Ectodermal cell (in vitro differentiated cells): ENCODE data around the gene MCM9.
"Not testable (repeated sequence)": the region's sequence is repeated elsewhere in the genome, so short reads cannot be mapped to it uniquely, and the experiment has no call there.

ENCODE experiments used
- H3K27ac ChIP-seq: 2 replicates; pipeline ENCODE4 v1.7.0; 2013; ENCODE audit warnings: mild to moderate bottlenecking, low read depth, low read length; ENCODE audit not compliant: insufficient read depth, poor library complexity, severe bottlenecking
- H3K27me3 ChIP-seq: 2 replicates; pipeline ENCODE4 v1.7.0; 2013; ENCODE audit warnings: mild to moderate bottlenecking, low read length; ENCODE audit not compliant: insufficient read depth, control insufficient read depth, poor library complexity, severe bottlenecking
- H3K36me3 ChIP-seq: one replicate; pipeline ENCODE4 v1.7.0; 2013; ENCODE audit warnings: low read length; ENCODE audit not compliant: control insufficient read depth, insufficient read depth
- H3K4me1 ChIP-seq: one replicate; pipeline ENCODE4 v1.7.0; 2013; ENCODE audit warnings: low read length; ENCODE audit not compliant: control insufficient read depth, insufficient read depth
- H3K4me3 ChIP-seq: 2 replicates; pipeline ENCODE4 v1.7.0; 2013; ENCODE audit warnings: low read depth, low read length, control low read depth; ENCODE audit not compliant: insufficient read depth
- H3K9me3 ChIP-seq: 2 replicates; pipeline ENCODE4 v1.7.0; 2013; ENCODE audit warnings: mild to moderate bottlenecking, low read length, moderate library complexity; ENCODE audit not compliant: control insufficient read depth
- WGBS, 2 experiments: methylation state at CpG; one replicate each; pipeline ENCODE4 v1.1.7; 2013; ENCODE audit warnings: missing lambda C conversion rate in 2 of 2; 5-methylcytosine and 5-hydroxymethylcytosine counted together

The MCM9 gene

GRCh38 chr6:118776607-118777549 is 158.1 kb downstream of the MCM9 start:
- H3K27ac ChIP-seq: no peak overlapping the region
- no peaks in the 10 kb centered on the region for H3K27me3 ChIP-seq
- no peaks in the 10 kb centered on the region for H3K36me3 ChIP-seq
- H3K4me3 ChIP-seq: no peak overlapping the region
- no peaks in the 10 kb centered on the region for H3K4me1 ChIP-seq
- 75 to 76% methylated on average over 5 of the region's 5 CpGs for WGBS, 2 experiments
- no peaks in the 10 kb centered on the region for H3K9me3 ChIP-seq

DNA sequence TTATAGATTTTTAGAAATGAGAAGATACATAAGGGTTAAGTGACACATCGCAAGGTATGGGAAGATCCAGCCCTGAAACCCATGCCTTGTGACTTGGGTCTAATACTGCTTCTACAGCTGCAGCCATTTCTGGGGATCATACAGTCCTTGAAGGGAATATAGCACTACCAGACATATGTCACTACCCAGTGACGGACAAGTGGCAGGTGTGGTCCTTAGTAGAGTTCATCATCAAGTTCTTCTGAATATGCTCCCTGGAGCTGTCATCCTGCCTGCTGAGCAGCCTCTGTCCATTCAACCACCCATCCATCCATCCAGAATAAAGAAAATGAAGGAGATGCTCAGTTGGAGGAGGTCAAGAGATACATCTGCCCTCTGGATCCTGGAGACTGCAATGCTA is 159.6 kb downstream of the MCM9 start:
- Histone ChIP-seq H3K9me3 (no peaks in the 10 kb centered on the region), H3K27me3 (no peaks in the 10 kb centered on the region), H3K4me3 (no peak overlapping the region), H3K36me3 (no peaks in the 10 kb centered on the region), H3K27ac (no peak overlapping the region), H3K4me1 (no peaks in the 10 kb centered on the region)
- WGBS, 2 experiments: 96 to 98% methylated on average over 2 of the region's 2 CpGs

DNA sequence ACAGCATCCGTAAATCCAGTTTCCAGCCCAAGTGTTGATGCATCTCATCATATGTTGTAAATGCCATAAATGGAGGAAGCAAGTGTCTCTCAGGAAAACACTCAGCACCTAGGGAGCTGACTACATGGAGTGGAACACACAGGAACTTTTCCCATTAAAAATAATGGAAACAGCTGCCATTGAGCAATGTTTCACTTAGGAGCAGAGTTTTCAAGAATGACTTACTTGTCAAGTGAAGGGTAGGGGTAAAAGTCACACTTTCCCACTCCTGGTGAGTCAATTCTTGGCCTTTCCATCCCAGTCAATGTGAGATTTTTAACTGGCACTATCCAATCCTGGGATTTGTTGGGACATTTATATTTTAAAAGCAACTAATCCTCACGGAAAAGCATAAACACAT is 160.4 kb downstream of the MCM9 start:
- Histone ChIP-seq H3K9me3 (no peaks in the 10 kb centered on the region), H3K4me3 (no peak overlapping the region), H3K36me3 (no peaks in the 10 kb centered on the region), H3K27me3 (no peaks in the 10 kb centered on the region), H3K4me1 (no peaks in the 10 kb centered on the region), H3K27ac (no peak overlapping the region)
- 100% methylated on average over 1 of the region's 2 CpGs for WGBS, 2 experiments

DNA sequence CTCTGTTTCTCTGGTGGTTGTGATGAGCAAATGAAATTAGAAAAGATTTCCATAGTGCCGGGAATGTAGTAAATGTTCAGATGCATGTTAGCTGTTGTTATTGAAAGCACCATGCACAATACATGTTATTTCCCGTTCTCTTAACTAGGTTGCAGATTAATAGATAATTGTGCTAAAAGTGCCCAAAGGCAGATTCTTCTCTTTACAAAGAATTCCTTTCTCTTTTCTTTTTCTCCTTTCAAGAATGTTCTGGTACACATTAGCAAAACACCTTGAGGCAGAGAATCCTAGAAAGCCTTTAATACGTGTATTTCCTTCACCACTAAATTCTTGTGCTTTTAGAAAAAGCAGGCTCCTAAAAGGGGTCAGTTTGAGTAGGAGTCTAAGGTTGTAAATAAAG is 162.1 kb downstream of the MCM9 start:
- WGBS, 2 experiments: 100% methylated on average over 1 to 2 of the region's 3 CpGs
- Histone ChIP-seq H3K27me3 (no peaks in the 10 kb centered on the region), H3K4me1 (peaks cover 11% of the 10 kb centered on the region), H3K27ac (no peak overlapping the region), H3K4me3 (no peak overlapping the region), H3K9me3 (no peaks in the 10 kb centered on the region), H3K36me3 (no peaks in the 10 kb centered on the region)

- H3K27me3 ChIP-seq: no peaks in the 10 kb centered on the region
- no peaks in the 10 kb centered on the region for H3K9me3 ChIP-seq
- 100% methylated on average over 1 of the region's 1 CpG; no CpG with 5 or more reads in 1 of the 2 experiments for WGBS, 2 experiments
- no peak overlapping the region for H3K4me3 ChIP-seq
- H3K4me1 ChIP-seq: peaks cover 11% of the 10 kb centered on the region
- H3K36me3 ChIP-seq: no peaks in the 10 kb centered on the region
- no peak overlapping the region for H3K27ac ChIP-seq
These were observed 163.7 kb downstream of the MCM9 start for GRCh38 chr6:118771253-118771652.

DNA sequence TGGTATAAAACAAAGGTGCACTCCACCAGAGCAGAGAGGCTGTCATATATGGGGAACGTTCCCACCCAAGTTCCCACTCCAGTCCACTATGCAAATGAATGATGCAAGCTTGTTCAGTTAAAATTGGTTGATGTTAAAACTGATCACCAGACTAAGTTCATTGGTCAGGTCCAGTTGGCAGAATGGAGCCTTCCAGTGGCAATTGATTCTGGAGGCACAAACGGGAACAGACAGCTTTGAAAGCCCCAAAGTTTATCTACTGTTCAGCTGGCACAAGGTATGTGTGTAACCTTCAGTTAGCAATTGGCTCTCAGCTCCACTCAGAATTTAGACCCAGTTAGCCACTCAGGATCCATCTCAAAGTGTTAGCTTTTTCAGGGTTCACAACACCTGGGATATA is 164.1 kb downstream of the MCM9 start:
- H3K36me3 ChIP-seq: no peaks in the 10 kb centered on the region
- H3K27ac ChIP-seq: no peak overlapping the region
- H3K27me3 ChIP-seq: no peaks in the 10 kb centered on the region
- H3K4me1 ChIP-seq: peaks cover 11% of the 10 kb centered on the region
- WGBS, 2 experiments: 90 to 95% methylated on average over 2 of the region's 2 CpGs
- H3K4me3 ChIP-seq: no peak overlapping the region
- H3K9me3 ChIP-seq: no peaks in the 10 kb centered on the region

GRCh38 chr6:118770112-118770788 is 164.7 kb downstream of the MCM9 start:
- peaks cover 11% of the 10 kb centered on the region for H3K4me1 ChIP-seq
- H3K9me3 ChIP-seq: no peaks in the 10 kb centered on the region
- 91 to 97% methylated on average over 2 of the region's 2 CpGs for WGBS, 2 experiments

GRCh38 chr6:118768904-118769325 is 166.0 kb downstream of the MCM9 start:
- no peaks in the 10 kb centered on the region for H3K9me3 ChIP-seq
- H3K4me3 ChIP-seq: no peak overlapping the region
- H3K27me3 ChIP-seq: no peaks in the 10 kb centered on the region
- H3K36me3 ChIP-seq: no peaks in the 10 kb centered on the region
- H3K4me1 ChIP-seq: peaks cover 11% of the 10 kb centered on the region
- WGBS, 2 experiments: 40 to 60% methylated on average over 3 of the region's 3 CpGs
- H3K27ac ChIP-seq: no peak overlapping the region

More at GRCh38 chr6:118770112-118770788, 164.7 kb downstream of the MCM9 start:
- Histone ChIP-seq H3K36me3 (no peaks in the 10 kb centered on the region), H3K27ac (no peak overlapping the region), H3K4me3 (no peak overlapping the region), H3K27me3 (no peaks in the 10 kb centered on the region)

GRCh38 chr6:118768441-118768840 is 166.5 kb downstream of the MCM9 start:
- no peak overlapping the region for H3K27ac ChIP-seq
- no peaks in the 10 kb centered on the region for H3K36me3 ChIP-seq
- H3K4me1 ChIP-seq: peaks cover 11% of the 10 kb centered on the region
- 84 to 86% methylated on average over 3 of the region's 3 CpGs for WGBS, 2 experiments
- H3K27me3 ChIP-seq: no peaks in the 10 kb centered on the region
- no peak overlapping the region for H3K4me3 ChIP-seq
- H3K9me3 ChIP-seq: no peaks in the 10 kb centered on the region

GRCh38 chr6:118765316-118765715 is 169.6 kb downstream of the MCM9 start:
- H3K4me1 ChIP-seq: peaks cover 11% of the 10 kb centered on the region
- 84 to 100% methylated on average over 2 of the region's 2 CpGs for WGBS, 2 experiments
- not testable (repeated sequence) for H3K27ac ChIP-seq, H3K9me3 ChIP-seq, H3K27me3 ChIP-seq, H3K36me3 ChIP-seq, H3K4me3 ChIP-seq
